HG03196 (cell line): ENCODE measurements around the gene KCNJ9.
A peak's percentile ranks its signal among the peaks of the same experiment; 100 is the strongest.

Experiments
- ATAC-seq: cut with Tn5 transposase; IDR thresholded peaks from one replicate; pipeline ENCODE4 v1.9.1; 2021; ENCODE audit not compliant: unreplicated experiment

Gene KCNJ9

DNA sequence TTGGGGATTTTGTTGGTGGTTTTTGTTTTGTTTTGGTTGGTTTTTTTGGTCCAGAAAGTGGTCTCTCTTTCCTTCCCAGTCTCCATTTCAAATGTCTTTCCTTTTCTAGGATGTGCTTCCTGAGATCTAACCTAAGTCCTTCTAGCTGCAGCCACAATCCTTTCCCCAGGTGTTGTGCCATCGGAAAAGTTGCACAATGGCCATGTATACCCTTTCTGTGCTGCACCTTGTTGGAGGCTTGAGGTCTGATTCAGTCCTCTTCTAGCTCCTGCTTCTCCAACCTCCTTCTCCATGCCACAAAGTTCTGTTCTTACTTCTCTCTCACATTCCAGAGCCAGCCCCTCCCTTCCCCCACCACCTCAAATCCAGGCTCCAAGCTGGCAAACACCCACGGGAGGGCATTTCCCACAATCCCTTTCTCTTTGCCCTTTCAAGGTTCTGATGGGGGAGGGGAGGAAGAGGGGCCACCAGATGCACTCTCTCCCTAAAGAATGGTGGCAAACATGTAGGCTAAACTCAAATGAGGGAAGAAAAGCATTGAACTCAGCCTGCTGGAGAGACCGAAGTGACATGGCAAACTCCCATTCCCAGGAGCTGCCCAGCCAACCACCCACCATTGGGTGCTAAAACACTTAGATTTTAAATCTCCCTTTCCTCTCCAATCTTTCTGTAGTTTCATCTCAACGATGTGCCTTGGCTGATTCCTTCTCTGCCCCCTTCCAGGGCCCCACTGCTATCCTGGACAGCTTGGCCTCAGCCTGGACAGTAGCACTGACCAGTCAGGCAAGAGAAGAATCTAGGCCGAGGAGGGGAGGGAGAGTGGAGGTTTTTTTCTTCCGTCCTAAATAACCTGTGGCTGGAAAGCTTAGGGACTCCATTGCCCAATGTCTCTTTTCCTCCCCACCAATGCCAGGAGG lies 14.3 kb upstream of the KCNJ9 start:
- no peak for ATAC-seq

DNA sequence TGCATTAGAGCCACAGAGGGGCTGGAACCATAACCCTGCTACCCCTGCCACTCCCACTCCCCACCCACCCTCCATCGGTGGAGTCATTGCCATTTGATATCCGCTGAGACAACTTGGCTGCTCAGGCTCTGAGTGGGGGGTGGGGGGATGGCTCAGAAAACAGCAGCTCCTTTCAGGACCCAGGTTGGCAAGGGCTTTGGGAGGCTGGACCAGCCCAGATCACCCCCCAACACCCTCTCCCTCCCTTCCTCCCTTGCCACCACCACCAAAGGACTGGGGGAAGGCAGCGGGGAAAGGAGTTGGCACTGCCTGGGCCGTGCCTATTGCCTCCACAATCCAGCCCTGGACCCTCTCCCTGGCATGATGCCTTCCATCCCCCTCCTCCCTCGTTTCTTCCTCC lies 13.1 kb upstream of the KCNJ9 start:
- no peak for ATAC-seq

DNA sequence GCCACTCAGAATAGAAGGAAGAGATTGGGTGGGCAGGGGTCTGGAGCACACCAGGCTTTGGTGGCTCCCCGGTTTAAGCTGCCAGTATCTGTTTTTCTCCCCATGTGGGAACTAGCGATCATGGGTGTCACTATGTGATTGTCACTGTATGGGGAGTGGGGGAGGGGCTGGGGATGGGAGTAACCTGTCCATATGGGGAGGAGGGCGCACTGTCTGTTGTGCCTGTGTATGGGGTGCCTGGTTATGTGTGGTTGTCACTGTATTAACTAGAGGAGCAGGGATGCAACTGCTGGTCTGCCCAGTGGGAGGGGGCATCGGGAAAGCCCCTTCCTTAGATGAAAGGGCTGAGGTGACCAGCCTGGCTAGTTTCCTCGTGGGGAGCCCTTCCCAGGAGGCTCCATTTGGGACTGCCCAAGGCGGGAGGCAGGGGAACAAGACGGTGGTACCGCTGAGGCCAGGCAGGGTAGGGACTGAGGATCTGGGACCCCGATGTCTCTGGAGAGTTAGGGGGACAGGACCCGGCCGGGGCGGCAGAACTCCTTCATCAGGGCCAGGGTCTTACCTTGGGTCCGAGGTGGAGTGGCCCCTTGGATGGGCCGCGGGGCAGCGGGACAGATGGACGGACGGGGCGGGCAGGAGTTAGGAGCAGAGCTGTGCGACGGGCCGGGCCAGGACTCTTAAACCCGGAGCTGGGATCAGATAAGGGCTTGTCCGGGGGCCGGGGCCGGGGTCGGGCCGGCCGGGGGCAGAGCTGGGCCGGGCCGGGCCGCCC lies 11.7 kb upstream of the KCNJ9 start, which contains the start of gene KCNJ10:
Gene KCNJ10 (minus strand): TSS at position 701 of the 772 bp plus-strand sequence. CDS start 27,628 bp downstream, outside the sequence.
- no peak for ATAC-seq

GRCh38 chr1:160070243-160071163 lies 10.8 kb upstream of the KCNJ9 start:
- ATAC-seq, result no peak

GRCh38 chr1:160071289-160071688 lies 10.0 kb upstream of the KCNJ9 start:
- no peak for ATAC-seq

- no peak for ATAC-seq
Observed at GRCh38 chr1:160074865-160075264, 6.5 kb upstream of the KCNJ9 start.

- ATAC-seq, result no peak
Observed at GRCh38 chr1:160075836-160076235, 5.5 kb upstream of the KCNJ9 start.

DNA sequence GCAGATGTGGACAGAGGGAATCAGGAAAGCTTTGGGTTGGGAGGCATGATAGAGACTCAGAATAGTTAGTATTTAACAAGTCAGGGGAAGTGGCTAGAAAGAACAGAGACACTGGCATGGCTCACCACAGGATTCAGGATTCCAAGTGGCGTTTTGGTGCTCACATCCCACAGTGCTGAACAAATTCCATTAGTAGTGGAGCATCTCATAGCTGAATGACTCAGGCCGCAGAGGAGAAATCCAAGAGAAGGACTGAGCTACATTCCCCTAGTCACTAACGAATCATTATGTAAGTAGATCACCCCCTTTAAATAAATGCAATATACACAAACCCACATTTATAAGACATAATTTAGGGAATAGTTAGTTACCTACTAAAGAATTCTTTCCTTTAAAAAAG lies 5.0 kb upstream of the KCNJ9 start:
- no peak for ATAC-seq

DNA sequence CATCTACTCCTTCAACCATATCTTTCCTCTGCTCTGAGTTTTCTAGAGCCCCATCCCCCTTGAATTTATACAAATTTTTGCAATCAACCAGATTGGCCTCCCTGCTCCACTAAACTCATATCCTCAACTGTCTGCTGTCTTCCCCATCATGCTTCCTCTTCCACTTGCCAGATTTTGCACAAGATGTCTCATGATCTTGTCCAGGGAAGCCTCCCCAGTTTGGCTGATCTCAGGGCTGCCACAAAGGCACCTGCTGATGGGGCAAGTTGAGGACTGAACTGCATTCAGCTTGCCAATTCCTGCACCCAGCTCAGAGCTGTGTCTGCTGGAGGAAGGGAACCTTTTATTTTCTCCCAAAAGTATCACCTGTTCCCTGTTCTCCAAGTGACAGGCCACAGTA lies 3.9 kb upstream of the KCNJ9 start:
- ATAC-seq, result no peak

DNA sequence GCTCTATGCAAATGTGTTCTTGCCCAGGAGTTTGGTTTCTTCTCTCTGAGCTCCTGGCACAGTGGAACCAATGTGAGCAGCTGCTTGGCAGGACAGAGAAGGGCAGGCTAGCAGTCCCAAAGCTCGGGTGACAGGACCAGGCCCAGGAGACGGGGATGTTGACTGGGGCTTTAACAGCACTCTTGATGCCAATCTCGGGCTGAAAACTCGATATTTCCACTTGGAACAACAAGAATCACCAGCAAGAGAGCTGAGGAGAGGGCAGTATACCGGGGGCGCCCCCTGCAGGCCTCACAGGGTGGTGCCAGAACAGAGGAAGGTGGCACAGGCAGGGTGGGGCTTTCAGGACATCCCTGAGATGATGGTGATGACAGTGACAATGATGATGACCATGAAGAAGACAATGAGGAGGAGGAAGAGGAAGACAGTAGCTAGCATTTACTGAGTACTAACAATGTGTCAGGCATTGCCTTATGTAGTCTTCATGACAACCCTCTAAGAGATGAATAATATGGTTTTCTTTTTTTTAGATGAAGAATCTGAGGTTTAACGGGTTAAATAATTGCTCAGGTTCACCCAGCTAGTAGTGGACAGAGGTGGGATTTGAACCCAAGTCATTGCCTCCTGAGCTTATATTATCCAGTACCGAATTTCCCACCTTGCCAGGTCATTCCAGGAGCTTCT lies 2.7 kb upstream of the KCNJ9 start:
- peak; percentile 47 for ATAC-seq

GRCh38 chr1:160079448-160079847 lies 1.9 kb upstream of the KCNJ9 start:
- no peak for ATAC-seq

GRCh38 chr1:160080381-160081100 lies 797 bp upstream of the KCNJ9 start:
- ATAC-seq, result no peak

GRCh38 chr1:160082487-160082886 lies 1.1 kb downstream of the KCNJ9 start:
- ATAC-seq, result no peak

GRCh38 chr1:160082926-160083325 lies 1.6 kb downstream of the KCNJ9 start:
- no peak for ATAC-seq

DNA sequence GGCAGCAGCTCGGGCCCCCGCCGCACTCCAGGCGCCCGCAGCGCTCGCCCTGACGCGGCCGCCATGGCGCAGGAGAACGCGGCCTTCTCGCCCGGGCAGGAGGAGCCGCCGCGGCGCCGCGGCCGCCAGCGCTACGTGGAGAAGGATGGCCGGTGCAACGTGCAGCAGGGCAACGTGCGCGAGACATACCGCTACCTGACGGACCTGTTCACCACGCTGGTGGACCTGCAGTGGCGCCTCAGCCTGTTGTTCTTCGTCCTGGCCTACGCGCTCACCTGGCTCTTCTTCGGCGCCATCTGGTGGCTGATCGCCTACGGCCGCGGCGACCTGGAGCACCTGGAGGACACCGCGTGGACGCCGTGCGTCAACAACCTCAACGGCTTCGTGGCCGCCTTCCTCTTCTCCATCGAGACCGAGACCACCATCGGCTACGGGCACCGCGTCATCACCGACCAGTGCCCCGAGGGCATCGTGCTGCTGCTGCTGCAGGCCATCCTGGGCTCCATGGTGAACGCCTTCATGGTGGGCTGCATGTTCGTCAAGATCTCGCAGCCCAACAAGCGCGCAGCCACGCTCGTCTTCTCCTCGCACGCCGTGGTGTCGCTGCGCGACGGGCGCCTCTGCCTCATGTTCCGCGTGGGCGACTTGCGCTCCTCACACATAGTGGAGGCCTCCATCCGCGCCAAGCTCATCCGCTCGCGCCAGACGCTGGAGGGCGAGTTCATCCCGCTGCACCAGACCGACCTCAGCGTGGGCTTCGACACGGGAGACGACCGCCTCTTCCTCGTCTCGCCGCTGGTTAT lies 2.8 kb downstream of the KCNJ9 start:
- ATAC-seq, result no peak

DNA sequence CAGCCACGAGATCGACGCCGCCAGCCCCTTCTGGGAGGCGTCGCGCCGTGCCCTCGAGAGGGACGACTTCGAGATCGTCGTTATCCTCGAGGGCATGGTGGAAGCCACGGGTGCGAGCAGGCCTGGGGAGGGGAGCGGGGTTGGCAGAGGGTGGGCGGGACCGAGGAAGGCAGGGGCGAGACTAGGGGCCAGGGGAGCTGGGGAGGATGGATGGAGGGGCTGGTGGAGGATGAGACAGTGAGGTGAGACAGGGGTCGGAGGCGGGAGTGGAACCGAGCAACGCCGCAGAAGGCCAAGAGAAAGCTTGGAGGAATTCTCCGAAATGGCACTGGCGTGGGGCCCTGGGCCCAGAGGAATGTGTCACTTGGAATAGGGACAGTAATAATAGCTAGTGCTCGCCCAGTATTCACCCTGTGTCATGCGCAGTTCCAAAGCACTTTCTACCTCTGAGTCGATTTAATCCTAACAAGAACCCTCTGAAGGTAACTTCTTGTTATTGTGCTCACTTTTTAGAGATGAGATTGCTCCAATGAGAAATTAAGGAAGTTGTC lies 3.5 kb downstream of the KCNJ9 start:
- ATAC-seq, result no peak

DNA sequence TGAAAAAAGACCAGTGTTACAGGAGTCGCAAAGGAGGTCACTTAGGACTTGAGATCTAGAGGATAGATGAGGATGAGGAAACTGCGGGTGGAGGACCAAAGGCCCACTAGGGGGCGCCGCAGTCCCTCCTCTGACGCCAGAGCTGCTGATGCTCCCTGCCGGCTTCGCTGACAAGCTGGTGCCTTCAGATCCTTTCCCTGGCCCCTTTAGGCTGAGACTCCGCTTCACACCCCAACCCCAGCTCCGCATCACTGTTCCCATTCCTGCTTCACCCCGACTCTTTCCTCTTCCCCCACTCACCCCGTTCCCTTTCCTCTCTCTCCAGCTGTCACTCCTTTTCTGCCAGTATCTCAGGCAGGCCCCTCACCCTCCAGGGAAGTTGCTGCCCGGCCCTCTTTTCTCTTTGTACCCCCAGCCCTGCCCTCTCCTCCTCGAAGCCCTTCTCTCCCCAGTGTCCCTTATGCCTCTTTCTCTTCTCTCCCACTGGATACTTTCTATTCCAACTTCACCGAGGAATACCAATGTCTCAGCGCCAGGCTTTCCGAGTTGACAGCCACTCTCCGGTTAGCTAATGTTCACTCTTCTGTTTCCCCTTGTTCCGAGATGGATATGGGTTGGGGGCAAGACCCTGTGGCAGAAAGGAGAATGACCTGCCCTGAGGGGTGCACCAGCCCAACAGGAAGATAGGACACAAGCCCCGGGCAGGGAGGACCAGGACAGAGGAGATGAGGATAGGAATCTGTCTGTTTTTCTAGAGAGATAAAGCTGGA lies 4.5 kb downstream of the KCNJ9 start:
- no peak for ATAC-seq

DNA sequence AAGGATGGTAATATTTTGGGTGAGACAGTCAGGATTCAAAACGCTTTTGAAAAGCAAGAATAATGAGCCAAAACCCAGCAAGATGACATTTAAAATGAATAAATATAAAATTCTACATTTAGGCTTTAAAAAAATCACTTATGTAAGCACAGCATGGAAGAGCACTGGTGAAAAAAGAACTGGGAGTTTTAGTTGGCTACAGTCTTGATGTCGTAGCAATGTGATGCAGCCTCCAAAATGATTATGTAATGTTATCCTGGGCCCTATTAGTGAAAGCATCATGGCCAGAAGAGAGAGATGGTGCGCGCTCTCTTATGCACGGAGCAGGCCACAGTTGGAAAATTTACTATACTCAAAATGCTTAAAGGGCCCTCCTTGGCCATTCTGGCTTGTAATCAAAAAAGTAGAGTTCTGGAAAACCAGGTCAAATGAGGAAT lies 5.1 kb downstream of the KCNJ9 start:
- no peak for ATAC-seq
